ENCODE data around the gene SLC17A5. TPM values are rescaled to one million over a fixed set of nuclear protein-coding genes. Genes with fewer than 3 reads are reported as not detected.

SLC17A5 gene
- total and polyA plus RNA-seq, 2 experiments from 2014 or later = 18.4 to 20.1 TPM

DNA sequence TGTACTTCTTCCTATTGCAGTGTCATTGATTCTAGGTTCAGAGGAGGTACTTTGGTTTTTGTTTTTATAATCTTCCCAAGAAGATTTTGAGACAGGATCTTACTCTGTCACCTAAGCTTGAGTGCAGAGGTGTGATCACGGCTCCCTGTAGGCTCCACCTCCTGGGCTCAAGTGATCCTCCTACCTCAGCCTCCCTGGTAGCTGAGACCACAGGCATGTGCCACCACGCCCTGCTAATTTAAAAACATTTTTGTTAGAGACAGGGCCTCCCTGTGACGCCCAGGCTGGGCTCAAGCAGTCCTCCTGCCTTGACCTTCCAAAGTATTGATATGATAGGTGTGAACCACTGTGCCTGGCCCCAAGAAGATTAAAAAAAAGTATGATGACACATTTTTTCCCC, 3.4 kb upstream of the SLC17A5 start:
- no peak overlapping the region for H3K4me3 ChIP-seq
- no peak overlapping the region for H3K27ac ChIP-seq
- H3K9ac ChIP-seq = no peak overlapping the region
- H3F3A ChIP-seq (ENCODE audit: insufficient read depth) = no peaks in the 10 kb centered on the region
- H4K20me1 ChIP-seq (ENCODE audit: insufficient read depth) = no peaks in the 10 kb centered on the region
- WGBS, 2 experiments (ENCODE audit: low coverage in 1 of 2, low lambda C conversion rate in 2 of 2, missing lambda C conversion rate in 2 of 2) = 84 to 90% methylated on average over 3 of the region's 3 CpGs
- peaks cover 9% of the 10 kb centered on the region for H3K79me2 ChIP-seq (ENCODE audit: insufficient read depth)
- in situ Hi-C loops (cut with MboI) = no loop called here
- H3K4me1 ChIP-seq (ENCODE audit: insufficient read depth) = no peaks in the 10 kb centered on the region
- H3K9me3 ChIP-seq (ENCODE audit: low read depth) = no peaks in the 10 kb centered on the region
- no peak for DNase-seq
- no peak overlapping the region for H2AFZ ChIP-seq
- TF ChIP-seq EZH2 (IDR thresholded peaks at IDR 0.05; ENCODE audit: insufficient read depth, poor library complexity, severe bottlenecking) = no peak
- TF ChIP-seq EZH2phosphoT487 (IDR thresholded peaks at IDR 0.05; ENCODE audit: insufficient read depth, low read depth) = no peak
- no peaks in the 10 kb centered on the region for H3K27me3 ChIP-seq (replicated peaks; ENCODE audit: insufficient read depth)
- H3K4me2 ChIP-seq (ENCODE audit: unreplicated experiment) = no peak overlapping the region
- H3K9me2 ChIP-seq (ENCODE audit: insufficient read depth) = no peaks in the 10 kb centered on the region
- H3K36me3 ChIP-seq (ENCODE audit: low read depth) = no peaks in the 10 kb centered on the region

DNA sequence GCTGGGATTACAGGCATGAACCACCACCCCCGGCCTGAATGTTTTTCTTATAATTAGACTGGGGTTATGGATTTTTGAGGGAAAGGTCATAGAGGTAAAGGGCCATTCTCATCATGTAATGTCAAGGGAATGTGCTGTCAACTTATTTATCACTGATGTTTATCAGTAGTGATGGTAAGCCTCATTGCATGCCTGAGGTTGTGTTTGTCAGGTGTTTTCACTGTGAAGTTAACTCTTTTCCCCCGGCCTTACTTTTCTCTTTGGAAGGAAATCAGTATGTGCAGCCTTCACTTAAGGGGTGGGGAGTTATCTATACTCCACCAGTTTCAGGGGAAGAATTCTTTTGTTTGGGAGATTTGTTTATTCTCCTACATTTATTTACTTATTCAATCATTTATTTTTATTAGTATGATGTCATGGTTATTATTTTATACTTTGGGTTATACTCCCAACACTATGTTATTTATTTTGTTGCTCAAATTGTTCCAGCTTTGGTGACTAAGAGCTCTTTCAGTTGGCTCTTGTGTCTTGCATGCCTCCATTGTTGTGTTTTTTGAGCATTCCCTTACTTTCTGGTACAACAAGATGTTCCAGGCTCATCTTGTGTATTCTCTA, 2.8 kb upstream of the SLC17A5 start:
- no peak overlapping the region for H3K4me2 ChIP-seq (ENCODE audit: unreplicated experiment)
- H3F3A ChIP-seq (ENCODE audit: insufficient read depth) = no peaks in the 10 kb centered on the region
- no peak overlapping the region for H3K27ac ChIP-seq
- H4K20me1 ChIP-seq (ENCODE audit: insufficient read depth) = no peaks in the 10 kb centered on the region
- in situ Hi-C loops (cut with MboI) = no loop called here
- 92 to 97% methylated on average over 2 of the region's 2 CpGs for WGBS, 2 experiments (ENCODE audit: low coverage in 1 of 2, low lambda C conversion rate in 2 of 2, missing lambda C conversion rate in 2 of 2)
- H3K4me1 ChIP-seq (ENCODE audit: insufficient read depth) = no peaks in the 10 kb centered on the region
- H3K9me2 ChIP-seq (ENCODE audit: insufficient read depth) = no peaks in the 10 kb centered on the region
- H3K36me3 ChIP-seq (ENCODE audit: low read depth) = no peaks in the 10 kb centered on the region
- no peaks in the 10 kb centered on the region for H3K9me3 ChIP-seq (ENCODE audit: low read depth)
- DNase-seq = no peak
- H3K9ac ChIP-seq = no peak overlapping the region
- TF ChIP-seq EZH2phosphoT487 (IDR thresholded peaks at IDR 0.05; ENCODE audit: insufficient read depth, low read depth) (no peak), EZH2 (IDR thresholded peaks at IDR 0.05; ENCODE audit: insufficient read depth, poor library complexity, severe bottlenecking) (no peak)
- H3K4me3 ChIP-seq = no peak overlapping the region
- H3K27me3 ChIP-seq (replicated peaks; ENCODE audit: insufficient read depth) = no peaks in the 10 kb centered on the region
- H2AFZ ChIP-seq = no peak overlapping the region
- peaks cover 15% of the 10 kb centered on the region for H3K79me2 ChIP-seq (ENCODE audit: insufficient read depth)

DNA sequence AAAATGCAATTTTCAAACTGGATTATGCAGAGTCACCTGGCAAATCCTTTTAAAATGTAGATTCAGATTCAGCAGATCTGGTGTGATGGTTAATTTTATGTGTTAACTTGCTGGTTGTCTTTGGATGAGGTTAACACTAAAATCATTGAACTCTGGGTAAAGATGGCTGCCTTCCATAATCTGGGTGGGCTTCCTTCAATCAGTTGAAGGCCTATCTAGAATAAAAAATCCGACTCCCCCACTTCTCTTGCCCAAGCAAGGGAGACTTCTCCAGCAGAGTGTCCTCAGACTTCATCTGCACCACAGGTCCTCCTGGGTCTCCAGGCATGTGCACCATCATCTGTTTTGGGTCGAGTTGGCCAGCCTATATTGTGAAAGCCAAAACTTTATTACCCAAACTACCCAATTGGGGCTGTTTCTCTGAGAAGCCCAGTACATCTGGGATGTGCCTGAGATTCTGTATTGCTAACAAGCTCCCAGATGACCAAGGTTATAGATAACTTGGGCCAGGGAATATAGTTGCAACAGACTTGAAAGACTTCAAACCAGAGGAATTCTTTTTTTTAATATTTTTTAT, 1.6 kb upstream of the SLC17A5 start:
- 74 to 80% methylated on average over 2 of the region's 2 CpGs for WGBS, 2 experiments (ENCODE audit: low coverage in 1 of 2, low lambda C conversion rate in 2 of 2, missing lambda C conversion rate in 2 of 2)
- in situ Hi-C loops (cut with MboI) = no loop called here
- no peaks in the 10 kb centered on the region for H3F3A ChIP-seq (ENCODE audit: insufficient read depth)

DNA sequence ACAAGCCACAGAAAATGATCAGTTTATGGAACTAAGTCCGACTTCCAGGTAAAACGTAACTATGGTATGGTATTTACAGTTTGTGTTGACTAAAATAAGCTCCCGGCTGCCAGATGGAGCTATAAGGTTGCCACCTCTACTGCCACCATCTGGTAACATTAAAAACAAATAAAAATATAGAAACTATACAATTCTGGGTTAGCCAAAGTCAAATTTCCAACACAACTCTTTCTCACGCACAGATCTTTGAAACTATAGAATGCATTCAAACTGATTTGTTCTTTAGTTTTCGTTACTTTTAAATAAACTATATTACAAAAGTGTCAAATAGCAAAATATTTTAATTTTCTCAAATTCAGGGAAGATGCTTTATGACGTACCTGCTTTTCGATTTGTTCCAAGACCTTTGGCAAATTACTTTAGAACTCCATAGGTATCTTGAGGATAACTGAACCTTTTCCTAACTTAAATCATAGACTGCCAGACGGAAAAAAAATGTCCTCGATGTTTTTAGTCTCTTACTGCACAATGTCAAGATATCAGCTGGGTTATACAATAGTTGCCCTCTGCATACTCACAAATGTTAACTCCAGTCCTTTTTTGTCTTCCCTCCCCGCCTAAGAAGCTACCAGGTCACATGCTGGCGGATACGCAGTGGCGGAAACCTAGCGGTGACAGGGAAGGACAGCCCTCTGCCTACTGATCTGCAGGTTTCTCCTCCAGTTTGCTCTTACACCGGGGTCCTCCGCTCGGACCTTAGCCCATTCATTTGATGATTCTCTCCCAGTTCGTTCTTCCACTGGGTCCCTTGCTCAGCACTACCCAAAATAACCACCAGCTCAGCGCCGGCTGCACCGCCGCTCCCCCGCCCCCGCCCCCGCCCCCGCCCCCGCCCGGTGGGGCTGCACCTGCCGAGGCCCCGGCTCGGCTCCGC, 888 bp downstream of the SLC17A5 start:
- H3K79me2 ChIP-seq (ENCODE audit: insufficient read depth) = peaks cover 17% of the 10 kb centered on the region
- H3K36me3 ChIP-seq (ENCODE audit: low read depth) = no peaks in the 10 kb centered on the region
- WGBS, 2 experiments (ENCODE audit: low coverage in 1 of 2, low lambda C conversion rate in 2 of 2, missing lambda C conversion rate in 2 of 2) = 0 to 1% methylated on average over 20 to 31 of the region's 32 CpGs
- H3F3A ChIP-seq (ENCODE audit: insufficient read depth) = no peaks in the 10 kb centered on the region; the same call in 1 of the 2 replicates
- peak overlapping the region; percentile 98 for H3K9ac ChIP-seq
- H3K4me3 ChIP-seq = peak overlapping the region; percentile 84
- H3K27me3 ChIP-seq (replicated peaks; ENCODE audit: insufficient read depth) = no peaks in the 10 kb centered on the region
- no peak for TF ChIP-seq EZH2phosphoT487 (IDR thresholded peaks at IDR 0.05; ENCODE audit: insufficient read depth, low read depth)
- no peak for TF ChIP-seq EZH2 (IDR thresholded peaks at IDR 0.05; ENCODE audit: insufficient read depth, poor library complexity, severe bottlenecking)
- H3K9me2 ChIP-seq (ENCODE audit: insufficient read depth) = no peaks in the 10 kb centered on the region
- in situ Hi-C loops (cut with MboI) = no loop called here
- H3K9me3 ChIP-seq (ENCODE audit: low read depth) = no peaks in the 10 kb centered on the region
- H3K27ac ChIP-seq = peak overlapping the region; percentile 81
- H3K4me2 ChIP-seq (ENCODE audit: unreplicated experiment) = peak overlapping the region; percentile 94
- peaks cover 11% of the 10 kb centered on the region for H3K4me1 ChIP-seq (ENCODE audit: insufficient read depth)
- peak overlapping the region; percentile 91 for H2AFZ ChIP-seq
- H4K20me1 ChIP-seq (ENCODE audit: insufficient read depth) = no peaks in the 10 kb centered on the region
- DNase-seq = peak; percentile 76

More for the DNA sequence above, 1.6 kb upstream of the SLC17A5 start:
- Histone ChIP-seq H3K9ac (peak overlapping the region; percentile 98), H4K20me1 (ENCODE audit: insufficient read depth) (no peaks in the 10 kb centered on the region), H3K4me3 (peak overlapping the region; percentile 84), H3K79me2 (ENCODE audit: insufficient read depth) (peaks cover 17% of the 10 kb centered on the region), H3K27ac (peak overlapping the region; percentile 81), H3K9me2 (ENCODE audit: insufficient read depth) (no peaks in the 10 kb centered on the region), H3K9me3 (ENCODE audit: low read depth) (no peaks in the 10 kb centered on the region), H3K27me3 (replicated peaks; ENCODE audit: insufficient read depth) (no peaks in the 10 kb centered on the region), H3K4me2 (ENCODE audit: unreplicated experiment) (peak overlapping the region; percentile 91), H3K4me1 (ENCODE audit: insufficient read depth) (no peaks in the 10 kb centered on the region), H3K36me3 (ENCODE audit: low read depth) (no peaks in the 10 kb centered on the region), H2AFZ (peak overlapping the region; percentile 91)
- TF ChIP-seq EZH2phosphoT487 (IDR thresholded peaks at IDR 0.05; ENCODE audit: insufficient read depth, low read depth) (no peak), EZH2 (IDR thresholded peaks at IDR 0.05; ENCODE audit: insufficient read depth, poor library complexity, severe bottlenecking) (no peak)
- peak; percentile 13 for DNase-seq
